ENCODE results near the gene PAX4. TPM values are rescaled to one million over a fixed set of nuclear protein-coding genes. Genes with fewer than 3 reads are reported as not detected.
A peak's percentile ranks its signal among the peaks of the same experiment; 100 is the strongest.
"Not testable (repeated sequence)": the region's sequence is repeated elsewhere in the genome, so short reads cannot be mapped to it uniquely, and the experiment has no call there.

The PAX4 gene
- total and polyA plus RNA-seq, 4 experiments from 2014 or later: not detected

DNA sequence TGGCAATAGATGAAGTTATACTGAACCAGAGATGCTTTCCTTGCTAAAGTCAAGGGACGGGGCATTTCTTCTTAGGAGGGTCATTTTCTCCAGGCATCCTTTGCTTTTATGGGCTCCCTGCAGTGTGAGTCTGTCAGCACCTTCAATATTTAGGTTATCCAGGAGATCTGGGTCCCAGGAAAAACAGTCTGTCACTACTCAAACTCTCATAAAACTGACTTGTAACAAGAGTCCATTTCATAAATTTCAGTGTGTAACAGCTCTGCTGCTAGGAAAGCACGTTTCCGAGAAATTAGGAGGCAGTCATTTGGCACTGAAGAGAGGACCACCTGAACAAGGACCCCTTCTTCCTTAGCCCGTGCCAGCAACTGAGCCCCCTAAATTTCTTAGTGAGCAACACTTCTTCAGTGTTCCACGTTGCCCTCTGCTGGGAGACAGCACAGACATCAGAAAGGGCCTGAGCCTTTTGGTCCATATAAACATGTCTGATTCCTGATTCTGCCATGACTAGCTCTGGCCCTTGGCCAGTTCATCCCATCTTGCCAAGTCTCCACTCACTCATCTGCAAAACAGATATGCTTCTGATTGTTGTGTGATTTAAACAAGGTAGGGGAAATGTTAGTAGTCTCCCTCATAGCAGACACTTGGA is 39.8 kb downstream of the PAX4 start:
- H3K27me3 Mint-ChIP-seq: no peaks in the 10 kb centered on the region

DNA sequence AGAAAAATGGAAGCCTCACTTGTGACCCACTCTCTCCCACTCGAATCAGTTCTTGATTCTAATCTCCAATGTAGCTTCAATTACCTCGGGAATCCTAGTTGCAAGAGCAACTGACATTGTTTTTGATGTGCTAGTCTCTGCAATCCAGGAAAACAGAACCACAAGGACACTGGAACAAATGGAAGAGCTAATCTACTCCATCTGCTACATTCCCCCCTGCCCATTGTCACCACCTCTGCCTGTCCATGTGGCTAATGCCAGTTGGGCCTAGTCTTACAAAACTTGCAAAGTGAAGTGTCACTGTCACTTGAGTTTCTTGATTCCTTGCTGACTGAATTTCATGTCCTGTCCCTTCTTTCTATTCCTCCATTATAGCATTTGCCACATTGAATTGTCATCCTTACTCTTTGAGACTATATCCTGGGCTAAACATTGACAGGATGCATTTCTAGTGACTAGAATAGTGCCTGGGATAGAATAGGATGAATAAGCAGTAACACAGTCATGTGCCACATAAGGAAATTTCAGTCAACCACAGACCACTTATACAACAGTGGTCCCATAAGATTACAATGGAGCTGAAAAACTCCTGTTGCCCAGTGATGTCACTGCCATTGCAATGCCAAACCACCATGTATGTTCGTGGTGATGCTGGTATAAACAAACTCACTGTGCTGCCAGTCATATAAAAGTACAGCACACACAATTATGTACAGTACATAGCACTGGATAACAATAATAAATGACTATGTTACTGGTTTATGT is 46.0 kb downstream of the PAX4 start:
- Mint-ChIP-seq H3K27me3 (no peaks in the 10 kb centered on the region), H3K4me1 (peaks cover 0 to 2% (median 0%) of the 10 kb centered on the region in 4 donors), H3K9me3 (peaks cover 0 to 4% (median 0%) of the 10 kb centered on the region in 8 donors), H3K4me3 (no peak overlapping the region), H3K27ac (no peak overlapping the region), H3K36me3 (peaks cover 14 to 47% of the 10 kb centered on the region in 2 donors)
- CTCF ChIA-PET (ENCODE audit: partially characterized antibody): no interaction called here
- no peak overlapping the region for H3K4me3 ChIP-seq (ENCODE audit: low read length in 2 of 2)
- POLR2A ChIA-PET (ENCODE audit: partially characterized antibody): interaction anchor here (1.3 kb wide), 1 partner anchor 14 kb away, joined by 3 read pairs; the partner anchor contains the start of gene GCC1
- DNase-seq: no peak
- intact Hi-C loops (cut with micrococcal nuclease): no loop called here
- H3K27me3 ChIP-seq (ENCODE audit: insufficient read depth, low read length): no peaks in the 10 kb centered on the region
- no peaks in the 10 kb centered on the region for H3K9me3 ChIP-seq (ENCODE audit: control insufficient read depth in 1 of 2, low read length in 2 of 2)
- no peaks in the 10 kb centered on the region for H3K4me1 ChIP-seq (ENCODE audit: insufficient read depth, low read length)
- no peak overlapping the region for H3K27ac ChIP-seq (ENCODE audit: low read depth, low read length)
- no peaks in the 10 kb centered on the region for H3K36me3 ChIP-seq (ENCODE audit: insufficient read depth, low read length)

More for the DNA sequence above, 39.8 kb downstream of the PAX4 start:
- Histone ChIP-seq H3K27me3 (ENCODE audit: insufficient read depth, low read length) (no peaks in the 10 kb centered on the region), H3K9me3 (ENCODE audit: control insufficient read depth in 1 of 2, low read length in 2 of 2) (no peaks in the 10 kb centered on the region), H3K4me3 (ENCODE audit: low read length in 2 of 2) (no peak overlapping the region), H3K27ac (ENCODE audit: low read depth, low read length) (no peak overlapping the region), H3K36me3 (ENCODE audit: insufficient read depth, low read length) (peaks cover 18% of the 10 kb centered on the region), H3K4me1 (ENCODE audit: insufficient read depth, low read length) (peaks cover 28% of the 10 kb centered on the region)
- ChIA-PET CTCF (ENCODE audit: partially characterized antibody) (interaction anchor here (0.7 kb wide), 1 partner anchor 775 kb away, joined by 3 read pairs; no protein-coding TSS in a partner anchor), POLR2A (ENCODE audit: partially characterized antibody) (no interaction called here)
- DNase-seq: no peak
- intact Hi-C loops (cut with micrococcal nuclease): no loop called here
- no peak overlapping the region for H3K4me3 Mint-ChIP-seq
- peak overlapping the region in 1 of 7 donors; percentile 66 for H3K27ac Mint-ChIP-seq
- H3K9me3 Mint-ChIP-seq: no peaks in the 10 kb centered on the region
- H3K36me3 Mint-ChIP-seq: peaks cover 50 to 70% of the 10 kb centered on the region in 2 donors
- H3K4me1 Mint-ChIP-seq: peaks cover 21 to 41% (median 35%) of the 10 kb centered on the region in 4 donors

DNA sequence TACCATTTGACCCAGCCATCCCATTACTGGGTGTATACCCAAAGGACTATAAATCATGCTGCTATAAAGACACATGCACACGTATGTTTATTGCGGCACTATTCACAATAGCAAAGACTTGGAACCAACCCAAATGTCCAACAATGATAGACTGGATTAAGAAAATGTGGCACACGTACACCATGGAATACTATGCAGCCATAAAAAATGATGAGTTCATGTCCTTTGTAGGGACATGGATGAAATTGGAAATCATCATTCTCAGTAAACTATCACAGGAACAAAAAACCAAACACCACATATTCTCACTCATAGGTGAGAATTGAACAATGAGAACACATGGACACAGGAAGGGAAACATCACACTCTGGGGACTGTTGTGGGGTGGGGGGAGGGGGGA is 49.9 kb downstream of the PAX4 start:
- POLR2A ChIA-PET (ENCODE audit: partially characterized antibody); H3K4me1 ChIP-seq (ENCODE audit: insufficient read depth, low read length); H3K27ac ChIP-seq (ENCODE audit: low read depth, low read length); CTCF ChIA-PET (ENCODE audit: partially characterized antibody); intact Hi-C loops (cut with micrococcal nuclease); H3K27me3 Mint-ChIP-seq; H3K4me3 Mint-ChIP-seq; H3K27ac Mint-ChIP-seq; H3K4me1 Mint-ChIP-seq; H3K4me3 ChIP-seq (ENCODE audit: low read length in 2 of 2); H3K27me3 ChIP-seq (ENCODE audit: insufficient read depth, low read length); H3K36me3 ChIP-seq (ENCODE audit: insufficient read depth, low read length); DNase-seq; H3K9me3 ChIP-seq (ENCODE audit: control insufficient read depth in 1 of 2, low read length in 2 of 2): not testable (repeated sequence)
- Mint-ChIP-seq H3K36me3 (peaks cover 12 to 60% of the 10 kb centered on the region in 2 donors), H3K9me3 (peaks cover 0 to 21% (median 4%) of the 10 kb centered on the region in 8 donors)

DNA sequence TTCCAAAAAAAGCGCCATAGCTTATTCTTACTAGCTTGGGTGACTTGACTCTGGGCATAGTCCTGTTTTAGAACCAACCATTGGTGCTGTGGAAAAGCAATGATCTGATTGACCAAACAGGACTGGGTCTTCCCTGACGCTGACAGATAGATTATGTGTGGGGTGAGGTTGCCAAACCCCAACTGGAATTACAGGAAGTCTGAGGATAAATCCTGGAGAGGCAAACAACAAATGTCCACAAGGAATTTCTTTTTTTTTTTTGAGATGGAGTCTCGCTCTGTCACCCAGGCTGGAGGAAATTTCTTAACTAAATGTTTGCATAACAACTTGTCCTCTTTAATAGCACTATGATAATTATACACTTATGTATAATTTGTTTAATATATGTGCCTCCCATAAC is 51.7 kb downstream of the PAX4 start:
- CTCF ChIA-PET (ENCODE audit: partially characterized antibody): no interaction called here
- H3K27me3 ChIP-seq (ENCODE audit: insufficient read depth, low read length): no peaks in the 10 kb centered on the region
- H3K27ac ChIP-seq (ENCODE audit: low read depth, low read length): no peak overlapping the region
- no peak overlapping the region for H3K4me3 Mint-ChIP-seq
- no peaks in the 10 kb centered on the region for H3K9me3 ChIP-seq (ENCODE audit: control insufficient read depth in 1 of 2, low read length in 2 of 2)
- peaks cover 4 to 59% of the 10 kb centered on the region in 2 donors for H3K36me3 Mint-ChIP-seq
- no peaks in the 10 kb centered on the region for H3K36me3 ChIP-seq (ENCODE audit: insufficient read depth, low read length)
- H3K27ac Mint-ChIP-seq: no peak overlapping the region
- no peak for DNase-seq
- H3K4me3 ChIP-seq (ENCODE audit: low read length in 2 of 2): no peak overlapping the region
- POLR2A ChIA-PET (ENCODE audit: partially characterized antibody): no interaction called here
- no peaks in the 10 kb centered on the region for H3K4me1 ChIP-seq (ENCODE audit: insufficient read depth, low read length)
- no peaks in the 10 kb centered on the region for H3K4me1 Mint-ChIP-seq
- peaks cover 0 to 26% (median 5%) of the 10 kb centered on the region in 8 donors for H3K9me3 Mint-ChIP-seq
- intact Hi-C loops (cut with micrococcal nuclease): no loop called here
- H3K27me3 Mint-ChIP-seq: no peaks in the 10 kb centered on the region

Other genes starting within 250 kb of the PAX4 start
- 10 to 100 TPM; 61.3 to 63.3 TPM for gene ZNF800, start 225.4 kb downstream of the PAX4 start, total RNA-seq
- gene ZNF800, start 225.4 kb downstream of the PAX4 start, polyA plus RNA-seq: 10 to 100 TPM; 25.6 to 59.4 TPM
- 10 to 100 TPM; 29.1 to 30.0 TPM for gene GCC1, start 32.5 kb downstream of the PAX4 start, total RNA-seq
- 10 to 100 TPM in 1 of 2 donors, 1 to 10 TPM in 1; 7.9 to 20.7 TPM for gene GCC1, start 32.5 kb downstream of the PAX4 start, polyA plus RNA-seq
- gene ARF5, start 29.7 kb downstream of the PAX4 start, total RNA-seq: 10 to 100 TPM; 93.2 to 95.5 TPM
- gene ARF5, start 29.7 kb downstream of the PAX4 start, polyA plus RNA-seq: 100 to 1,000 TPM; 167 to 228 TPM
- gene FSCN3, start 24.4 kb downstream of the PAX4 start, total RNA-seq: 1 to 10 TPM; 4.9 to 5.1 TPM
- gene FSCN3, start 24.4 kb downstream of the PAX4 start, polyA plus RNA-seq: 1 to 10 TPM in 1 of 2 donors, under 1 TPM in 1; 0.60 to 1.7 TPM
- gene SND1, start 34.1 kb upstream of the PAX4 start, total RNA-seq: 100 to 1,000 TPM; 206 to 223 TPM
- gene SND1, start 34.1 kb upstream of the PAX4 start, polyA plus RNA-seq: 100 to 1,000 TPM; 119 to 135 TPM

Measured in CD4-positive, alpha-beta memory T cell (primary cell).